Activated CD4-positive, CD25-positive, alpha-beta regulatory T cell treated with anti-CD3 and anti-CD28 coated beads, Interleukin-2, amount 50 U/mL, for 24 hours (primary cell): Measurements from ENCODE around the gene UMODL1.
A peak's percentile ranks its signal among the peaks of the same experiment; 100 is the strongest.
"Not testable (repeated sequence)": the region's sequence is repeated elsewhere in the genome, so short reads cannot be mapped to it uniquely, and the experiment has no call there.

Experiments
- ATAC-seq, 2 donors: fragments of 150-1000 bp; cut with Tn5 transposase; one replicate each; pipeline ENCODE4 v1.10.0; 2021; ENCODE audit warnings: mild to moderate bottlenecking in 1 of 2, moderate library complexity in 1 of 2

Gene UMODL1

GRCh38 chr21:42171091-42172053 is 100.3 kb downstream of the UMODL1 start:
- no peak for ATAC-seq

GRCh38 chr21:42172596-42173483 is 101.7 kb downstream of the UMODL1 start:
- no peak for ATAC-seq

- no peak for ATAC-seq
Observed at GRCh38 chr21:42174173-42174572, 103.1 kb downstream of the UMODL1 start.

- ATAC-seq = no peak
Observed at GRCh38 chr21:42175110-42175710, 104.1 kb downstream of the UMODL1 start.

- no peak for ATAC-seq
Observed at GRCh38 chr21:42176859-42177258, 105.7 kb downstream of the UMODL1 start.

- no peak for ATAC-seq
Observed at GRCh38 chr21:42179316-42179715, 108.2 kb downstream of the UMODL1 start.

- not testable (repeated sequence) for ATAC-seq
Observed at GRCh38 chr21:42180001-42180400, 108.9 kb downstream of the UMODL1 start.

GRCh38 chr21:42182713-42183371 is 111.7 kb downstream of the UMODL1 start:
- no peak for ATAC-seq

GRCh38 chr21:42183374-42184266 is 112.5 kb downstream of the UMODL1 start:
- no peak for ATAC-seq

GRCh38 chr21:42186591-42186990 is 115.5 kb downstream of the UMODL1 start:
- no peak for ATAC-seq

- peak; percentile 97 to 98 for ATAC-seq
Observed at GRCh38 chr21:42187976-42188653, 117.0 kb downstream of the UMODL1 start.

GRCh38 chr21:42188663-42189062 is 117.5 kb downstream of the UMODL1 start:
- ATAC-seq = no peak

- no peak for ATAC-seq
Observed at GRCh38 chr21:42189431-42189830, 118.3 kb downstream of the UMODL1 start.

- peak; percentile 14 to 22 for ATAC-seq
Observed at GRCh38 chr21:42189860-42190485, 118.9 kb downstream of the UMODL1 start.

GRCh38 chr21:42190486-42190863 is 119.4 kb downstream of the UMODL1 start:
- ATAC-seq = no peak

- ATAC-seq = no peak
Observed at GRCh38 chr21:42191064-42191463, 119.9 kb downstream of the UMODL1 start.

GRCh38 chr21:42191696-42192595 is 120.8 kb downstream of the UMODL1 start:
- no peak for ATAC-seq
